Keratinocyte (primary cell): Measurements from ENCODE around the gene DOCK3.

Experiments
- EZH2 ChIP-seq: IDR thresholded peaks from one replicate; pipeline ENCODE4 v1.6.1; 2012; ENCODE audit warnings: inconsistent platforms, mild to moderate bottlenecking, low read length, moderate library complexity
- TF ChIP-seq, protein P1 (sequence below), 3 experiments: IDR thresholded peaks in 1 of 3; conservative IDR thresholded peaks in 1 of 3; optimal IDR thresholded peaks in 1 of 3; 2 replicates in 2 of 3; 3 replicates in 1 of 3; pipeline versions ENCODE3 to v1.5.1; 2011; ENCODE audit warnings: low read length in 3 of 3, mild to moderate bottlenecking in 3 of 3, moderate library complexity in 2 of 3, control low read depth in 1 of 3, inconsistent platforms in 1 of 3; ENCODE audit not compliant: insufficient read depth in 2 of 3; ENCODE audit errors: extremely low read depth in 1 of 3

DNA sequence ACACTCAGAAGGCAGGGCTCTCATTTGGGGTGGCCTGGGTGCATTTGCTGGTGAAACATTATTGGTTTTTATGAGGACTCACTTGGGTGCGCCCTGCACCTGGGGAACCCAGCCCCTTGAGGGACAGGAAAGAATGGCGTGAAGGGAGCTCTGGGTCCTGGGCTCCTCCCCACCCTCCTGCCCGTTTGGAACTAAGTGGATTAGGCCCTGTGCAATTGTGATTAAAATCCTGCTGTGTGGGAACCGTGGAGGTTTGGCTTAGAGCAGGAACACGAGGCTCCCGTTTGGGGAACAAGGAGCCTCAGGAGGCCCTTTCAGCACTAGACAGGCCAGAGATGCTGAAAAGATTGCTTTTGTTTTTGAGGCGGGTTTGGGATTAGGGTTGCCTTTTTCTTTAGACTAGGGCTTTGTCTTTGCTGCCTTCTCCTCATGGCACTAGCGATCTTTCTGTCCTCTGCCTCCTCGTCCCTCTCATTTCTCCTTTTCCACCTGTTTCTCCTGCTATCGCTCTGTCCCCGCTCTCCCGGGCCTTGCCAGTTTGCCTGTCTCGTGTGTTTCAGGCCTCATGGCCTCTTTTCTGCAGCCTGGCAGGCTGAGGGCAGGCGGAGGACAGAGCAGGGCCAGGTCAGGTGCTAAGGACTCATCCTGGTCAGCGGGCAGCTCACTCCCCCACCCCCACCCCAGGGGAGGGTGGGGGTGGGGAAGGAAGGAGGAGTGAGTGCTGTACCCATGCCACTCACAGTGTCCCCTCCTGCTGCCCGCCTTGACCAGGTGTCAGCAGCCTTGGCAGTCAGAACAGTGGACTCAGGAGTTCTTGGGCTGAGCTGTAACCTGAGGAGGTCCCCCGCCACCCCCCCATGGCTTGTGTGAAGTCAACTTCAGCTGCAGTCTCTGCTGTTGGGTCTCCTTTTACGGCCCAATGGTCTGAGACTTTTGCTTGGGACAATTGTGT is 49.2 kb upstream of the DOCK3 start:
- TF ChIP-seq, protein P1, sequence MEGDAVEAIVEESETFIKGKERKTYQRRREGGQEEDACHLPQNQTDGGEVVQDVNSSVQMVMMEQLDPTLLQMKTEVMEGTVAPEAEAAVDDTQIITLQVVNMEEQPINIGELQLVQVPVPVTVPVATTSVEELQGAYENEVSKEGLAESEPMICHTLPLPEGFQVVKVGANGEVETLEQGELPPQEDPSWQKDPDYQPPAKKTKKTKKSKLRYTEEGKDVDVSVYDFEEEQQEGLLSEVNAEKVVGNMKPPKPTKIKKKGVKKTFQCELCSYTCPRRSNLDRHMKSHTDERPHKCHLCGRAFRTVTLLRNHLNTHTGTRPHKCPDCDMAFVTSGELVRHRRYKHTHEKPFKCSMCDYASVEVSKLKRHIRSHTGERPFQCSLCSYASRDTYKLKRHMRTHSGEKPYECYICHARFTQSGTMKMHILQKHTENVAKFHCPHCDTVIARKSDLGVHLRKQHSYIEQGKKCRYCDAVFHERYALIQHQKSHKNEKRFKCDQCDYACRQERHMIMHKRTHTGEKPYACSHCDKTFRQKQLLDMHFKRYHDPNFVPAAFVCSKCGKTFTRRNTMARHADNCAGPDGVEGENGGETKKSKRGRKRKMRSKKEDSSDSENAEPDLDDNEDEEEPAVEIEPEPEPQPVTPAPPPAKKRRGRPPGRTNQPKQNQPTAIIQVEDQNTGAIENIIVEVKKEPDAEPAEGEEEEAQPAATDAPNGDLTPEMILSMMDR (optimal IDR thresholded peaks at IDR 0.05 in 1 of 3, IDR thresholded peaks at IDR 0.05 in 1 of 3, conservative IDR thresholded peaks at IDR 0.05 in 1 of 3; ENCODE audit: extremely low read depth in 1 of 3, insufficient read depth in 2 of 3, low read length in 3 of 3), result no peak
- TF ChIP-seq EZH2, result no peak
